Thoracic aorta (tissue), 2 donors: ENCODE data around the gene ILDR2. TPM values are rescaled to one million over a fixed set of nuclear protein-coding genes. Genes with fewer than 3 reads are reported as not detected.

Experiments
- ATAC-seq: fragments of 150-250 bp; one replicate; pipeline ENCODE4 v1.8.0; 2017; ENCODE audit warnings: low read depth; ENCODE audit not compliant: insufficient number of reproducible peaks, low FRiP score
- DNase-seq: peaks from one replicate; pipeline ENCODE4 v3.0.0-alpha.2; 2020; ENCODE audit warnings: low spot score
- H3K27ac ChIP-seq, 2 donors: fragments of 200-600 bp; sonication (generic); 1 replicate in 1 of 2; 2 replicates in 1 of 2; pipeline ENCODE4 v1.5.1; 2016; ENCODE audit warnings: mild to moderate bottlenecking in 2 of 2, moderate library complexity in 2 of 2
- H3K27me3 ChIP-seq: fragments of 200-600 bp; sonication (generic); replicated peaks from 2 replicates; pipeline ENCODE4 v1.6.0; 2016; ENCODE audit warnings: mild to moderate bottlenecking; ENCODE audit not compliant: insufficient read depth
- H3K36me3 ChIP-seq: fragments of 200-600 bp; sonication (generic); one replicate; pipeline ENCODE4 v1.5.1; 2016
- H3K4me1 ChIP-seq, 2 donors: fragments of 200-600 bp; sonication (generic); 1 replicate in 1 of 2; 2 replicates in 1 of 2; pipeline versions ENCODE4 v1.5.1 to v1.6.0; 2016; ENCODE audit warnings: low read depth in 2 of 2, mild to moderate bottlenecking in 1 of 2; ENCODE audit not compliant: control insufficient read depth in 1 of 2
- H3K4me3 ChIP-seq: fragments of 200-600 bp; sonication (generic); 2 replicates; pipeline ENCODE4 v1.5.1; 2016; ENCODE audit warnings: mild to moderate bottlenecking
- H3K9me3 ChIP-seq: fragments of 200-600 bp; sonication (generic); 2 replicates; pipeline ENCODE4 v1.5.1; 2016
- total RNA-seq, 2 donors: library from RNA; depleted of rRNA; stranded (reverse); fragments of >200 nt; gene quantifications; one replicate each; pipeline versions ENCODE4 v1.1.0 to v1.2.3, GENCODE V29; 2016
- TF ChIP-seq, protein P1 (sequence below): fragments of 200-600 bp; sonication (generic); IDR thresholded peaks from one replicate; pipeline ENCODE4 v1.5.1; 2019; ENCODE audit warnings: antibody characterized with exemption

The ILDR2 gene
- total RNA-seq, 2 donors from 2014 or later, result 0.85 TPM; not detected in 1

DNA sequence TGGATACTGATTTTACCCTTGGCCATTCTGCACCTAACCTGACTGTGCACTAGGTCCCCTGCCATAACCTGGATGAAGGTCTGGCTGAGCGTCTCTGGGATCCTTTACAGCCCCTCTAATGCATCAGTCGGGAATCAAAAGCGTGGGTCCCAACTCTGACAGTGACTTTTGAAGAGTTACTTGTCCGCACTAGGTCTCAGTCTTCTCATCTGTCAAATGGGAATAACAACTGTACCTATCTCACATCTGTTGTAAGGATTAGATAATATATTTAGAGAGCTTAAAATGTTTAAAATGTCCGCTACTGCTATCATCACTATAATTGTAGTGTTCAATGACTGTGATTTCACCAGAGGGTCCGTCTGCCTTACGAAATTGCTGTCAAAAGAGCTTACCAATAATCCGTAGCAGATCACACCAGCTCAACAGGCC is 100.0 kb downstream of the ILDR2 start:
- DNase-seq (no peak), ATAC-seq (no peak)
- no peaks in the 10 kb centered on the region for H3K27me3 ChIP-seq
- TF ChIP-seq, protein P1, sequence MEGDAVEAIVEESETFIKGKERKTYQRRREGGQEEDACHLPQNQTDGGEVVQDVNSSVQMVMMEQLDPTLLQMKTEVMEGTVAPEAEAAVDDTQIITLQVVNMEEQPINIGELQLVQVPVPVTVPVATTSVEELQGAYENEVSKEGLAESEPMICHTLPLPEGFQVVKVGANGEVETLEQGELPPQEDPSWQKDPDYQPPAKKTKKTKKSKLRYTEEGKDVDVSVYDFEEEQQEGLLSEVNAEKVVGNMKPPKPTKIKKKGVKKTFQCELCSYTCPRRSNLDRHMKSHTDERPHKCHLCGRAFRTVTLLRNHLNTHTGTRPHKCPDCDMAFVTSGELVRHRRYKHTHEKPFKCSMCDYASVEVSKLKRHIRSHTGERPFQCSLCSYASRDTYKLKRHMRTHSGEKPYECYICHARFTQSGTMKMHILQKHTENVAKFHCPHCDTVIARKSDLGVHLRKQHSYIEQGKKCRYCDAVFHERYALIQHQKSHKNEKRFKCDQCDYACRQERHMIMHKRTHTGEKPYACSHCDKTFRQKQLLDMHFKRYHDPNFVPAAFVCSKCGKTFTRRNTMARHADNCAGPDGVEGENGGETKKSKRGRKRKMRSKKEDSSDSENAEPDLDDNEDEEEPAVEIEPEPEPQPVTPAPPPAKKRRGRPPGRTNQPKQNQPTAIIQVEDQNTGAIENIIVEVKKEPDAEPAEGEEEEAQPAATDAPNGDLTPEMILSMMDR, result no peak
- H3K36me3 ChIP-seq, result no peaks in the 10 kb centered on the region
- H3K4me3 ChIP-seq, result peak overlapping the region; percentile 98
- H3K9me3 ChIP-seq, result no peaks in the 10 kb centered on the region
- H3K27ac ChIP-seq, result peak overlapping the region; percentile 80 to 92
- H3K4me1 ChIP-seq, result peaks cover 0 to 32% of the 10 kb centered on the region in 2 donors

DNA sequence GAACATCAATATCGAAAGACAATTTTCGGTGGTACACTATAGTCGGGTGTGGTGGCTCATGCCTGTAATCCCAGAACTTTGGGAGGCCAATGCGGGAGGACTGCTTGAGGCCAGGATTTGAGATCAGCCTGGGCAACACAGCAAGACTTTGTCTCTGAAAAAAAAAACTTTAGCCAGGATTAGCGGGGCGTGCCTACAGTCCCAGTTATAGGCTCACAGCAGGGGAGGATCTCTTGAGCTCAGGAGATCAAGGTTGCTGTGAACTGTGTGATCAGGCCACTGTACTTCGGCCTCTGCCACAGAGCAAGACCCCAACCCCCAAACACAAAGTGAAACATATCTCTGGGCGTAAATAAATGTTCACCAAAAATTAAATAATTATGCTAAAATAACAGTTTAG is 100.9 kb downstream of the ILDR2 start:
- Histone ChIP-seq H3K4me1 (peaks cover 0 to 39% of the 10 kb centered on the region in 2 donors), H3K36me3 (no peaks in the 10 kb centered on the region), H3K4me3 (no peak overlapping the region), H3K27ac (no peak overlapping the region), H3K9me3 (no peaks in the 10 kb centered on the region), H3K27me3 (no peaks in the 10 kb centered on the region)
- DNase-seq (no peak), ATAC-seq (no peak)
- TF ChIP-seq, protein P1, result no peak

DNA sequence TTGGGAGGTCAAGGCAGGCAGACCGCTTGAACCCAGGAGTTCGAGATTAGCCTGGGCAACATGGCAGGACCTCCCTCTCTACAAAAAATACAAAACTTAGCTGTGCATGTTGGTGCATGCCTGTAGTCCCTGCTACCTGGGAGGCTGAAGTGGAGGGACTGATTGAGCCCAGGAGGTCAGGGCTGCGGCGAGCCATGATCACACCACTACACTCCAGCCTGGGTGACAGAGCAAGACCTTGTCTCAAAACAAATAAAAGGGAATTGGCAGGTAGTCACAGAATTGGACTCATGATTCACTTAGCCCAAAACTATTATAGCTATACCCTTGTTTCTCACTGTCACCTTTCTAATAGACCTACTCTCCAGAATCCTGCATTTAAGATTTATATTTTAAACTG is 104.8 kb downstream of the ILDR2 start:
- Histone ChIP-seq H3K27me3 (no peaks in the 10 kb centered on the region), H3K9me3 (no peaks in the 10 kb centered on the region), H3K4me1 (peaks cover 0 to 44% of the 10 kb centered on the region in 2 donors), H3K36me3 (no peaks in the 10 kb centered on the region), H3K4me3 (no peak overlapping the region), H3K27ac (no peak overlapping the region)
- ATAC-seq (no peak), DNase-seq (no peak)
- TF ChIP-seq, protein P1, result no peak

DNA sequence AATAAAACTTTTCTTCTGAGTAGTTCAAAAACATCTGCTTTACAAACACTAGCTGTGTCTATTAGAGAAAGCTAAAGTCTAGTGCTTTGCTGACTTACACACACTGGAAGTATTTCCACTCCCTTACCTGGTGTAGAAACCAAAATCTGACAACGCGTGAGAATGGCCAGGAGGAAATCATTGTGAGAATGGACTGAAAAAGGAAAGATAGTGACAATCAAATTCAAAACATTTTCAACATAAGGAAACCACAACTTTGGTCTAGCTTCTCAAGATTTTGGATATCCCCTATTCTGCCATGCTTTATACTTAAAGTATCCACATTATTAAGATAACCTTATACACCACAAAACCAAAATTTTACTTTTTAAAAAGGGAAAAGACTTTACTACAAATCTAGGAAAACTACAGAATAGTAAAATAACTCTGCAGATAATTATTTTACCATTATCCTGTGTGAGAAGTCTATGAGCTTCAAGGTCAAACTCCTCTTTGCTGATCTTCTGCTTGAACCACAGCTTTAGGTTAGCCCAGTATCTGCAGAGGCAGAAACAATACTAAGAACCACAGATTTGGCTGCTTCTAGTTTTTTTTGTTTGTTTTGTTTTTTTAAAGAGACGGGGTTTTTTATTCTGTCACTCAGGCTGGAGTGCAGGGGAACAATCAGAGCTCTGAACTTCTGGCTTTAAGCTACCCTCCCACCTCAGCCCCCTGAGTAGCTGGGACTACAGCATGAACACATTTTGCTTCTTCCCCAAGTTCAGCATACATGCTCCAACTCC is 105.8 kb downstream of the ILDR2 start:
- Histone ChIP-seq H3K27me3 (no peaks in the 10 kb centered on the region), H3K27ac (no peak overlapping the region), H3K4me3 (no peak overlapping the region), H3K4me1 (peaks cover 0 to 38% of the 10 kb centered on the region in 2 donors), H3K9me3 (no peaks in the 10 kb centered on the region), H3K36me3 (no peaks in the 10 kb centered on the region)
- no peak for DNase-seq
- TF ChIP-seq, protein P1, result no peak
- no peak for ATAC-seq

DNA sequence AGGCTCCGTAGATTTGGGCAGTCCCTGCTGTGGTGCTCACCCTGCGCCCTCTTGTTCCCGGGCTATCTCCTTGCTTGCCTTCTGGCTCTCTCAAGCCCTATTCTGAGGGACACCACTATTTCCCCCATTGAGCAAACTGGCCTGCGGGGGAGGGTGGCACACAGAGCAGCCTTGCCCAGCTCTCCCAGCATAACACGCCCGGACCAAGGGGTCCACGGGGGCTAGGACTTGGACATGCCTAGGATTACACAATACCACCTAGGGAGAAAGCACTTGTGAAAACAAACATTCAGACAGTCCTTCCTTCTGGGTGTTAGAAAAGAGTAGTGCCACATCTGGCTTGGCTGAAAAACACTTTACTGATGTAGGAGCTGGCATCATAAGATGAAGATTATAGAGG is 106.7 kb downstream of the ILDR2 start:
- peaks cover 0 to 29% of the 10 kb centered on the region in 2 donors for H3K4me1 ChIP-seq
- DNase-seq (no peak), ATAC-seq (no peak)
- no peaks in the 10 kb centered on the region for H3K27me3 ChIP-seq
- no peaks in the 10 kb centered on the region for H3K9me3 ChIP-seq
- H3K4me3 ChIP-seq, result no peak overlapping the region
- H3K27ac ChIP-seq, result no peak overlapping the region
- no peaks in the 10 kb centered on the region for H3K36me3 ChIP-seq
- TF ChIP-seq, protein P1, result no peak
